A549 (cell line): ENCODE measurements around the gene RAB3IP.

Experiments used
- CTCF ChIP-seq: fragments of >200 bp; sonication (Bioruptor Twin); formaldehyde crosslinking; IDR thresholded peaks from 3 replicates; pipeline ENCODE4 v1.5.1; 2016
- EP300 ChIP-seq, 2 experiments: fragments of >200 bp; sonication (Bioruptor Twin); formaldehyde crosslinking; IDR thresholded peaks; 2 replicates in 1 of 2; 3 replicates in 1 of 2; pipeline ENCODE4 v1.6.1; 2016 to 2017
- POLR2A ChIP-seq: IDR thresholded peaks from 2 replicates; pipeline ENCODE4 v1.6.1; 2012; ENCODE audit warnings: mild to moderate bottlenecking, low read length

- TF ChIP-seq POLR2A: no peak
- TF ChIP-seq EP300 (IDR thresholded peaks at IDR 0.05): no peak
- no peak for TF ChIP-seq CTCF
These were observed 106.2 kb downstream of the RAB3IP start for GRCh38 chr12:69844836-69845235.
